ENCODE measurements around the gene SETBP1.

DNA sequence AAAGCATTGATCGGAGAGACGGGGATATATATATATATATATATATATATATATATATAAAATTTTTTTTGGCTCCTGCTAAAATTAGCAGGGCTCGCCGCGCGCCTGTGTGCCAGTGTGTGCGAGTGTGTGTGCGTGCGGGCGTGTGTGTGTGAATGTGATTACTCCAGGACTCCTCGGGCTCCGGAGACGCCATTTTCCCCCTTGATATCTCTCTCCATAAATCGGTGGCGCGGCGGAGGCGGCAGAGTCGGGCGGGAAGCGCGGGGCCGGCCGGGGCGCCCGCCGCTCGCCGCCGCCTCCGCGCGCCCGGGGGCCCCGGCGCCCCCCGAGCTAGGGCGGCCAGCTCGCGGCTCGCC lies 795 bp upstream of the SETBP1 start:
- TF ChIP-seq, protein P1, sequence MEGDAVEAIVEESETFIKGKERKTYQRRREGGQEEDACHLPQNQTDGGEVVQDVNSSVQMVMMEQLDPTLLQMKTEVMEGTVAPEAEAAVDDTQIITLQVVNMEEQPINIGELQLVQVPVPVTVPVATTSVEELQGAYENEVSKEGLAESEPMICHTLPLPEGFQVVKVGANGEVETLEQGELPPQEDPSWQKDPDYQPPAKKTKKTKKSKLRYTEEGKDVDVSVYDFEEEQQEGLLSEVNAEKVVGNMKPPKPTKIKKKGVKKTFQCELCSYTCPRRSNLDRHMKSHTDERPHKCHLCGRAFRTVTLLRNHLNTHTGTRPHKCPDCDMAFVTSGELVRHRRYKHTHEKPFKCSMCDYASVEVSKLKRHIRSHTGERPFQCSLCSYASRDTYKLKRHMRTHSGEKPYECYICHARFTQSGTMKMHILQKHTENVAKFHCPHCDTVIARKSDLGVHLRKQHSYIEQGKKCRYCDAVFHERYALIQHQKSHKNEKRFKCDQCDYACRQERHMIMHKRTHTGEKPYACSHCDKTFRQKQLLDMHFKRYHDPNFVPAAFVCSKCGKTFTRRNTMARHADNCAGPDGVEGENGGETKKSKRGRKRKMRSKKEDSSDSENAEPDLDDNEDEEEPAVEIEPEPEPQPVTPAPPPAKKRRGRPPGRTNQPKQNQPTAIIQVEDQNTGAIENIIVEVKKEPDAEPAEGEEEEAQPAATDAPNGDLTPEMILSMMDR (IDR thresholded peaks at IDR 0.05): no peak
- TF ChIP-seq POLR2A (IDR thresholded peaks at IDR 0.05) (no peak), EP300 (IDR thresholded peaks at IDR 0.05) (no peak)
